ENCODE results near the gene AHCTF1. TPM values are rescaled to one million over a fixed set of nuclear protein-coding genes. Genes with fewer than 3 reads are reported as not detected.

The AHCTF1 gene
- total and polyA plus RNA-seq, 2 donors (not counting 3 experiments of a cell fraction or from before 2014, with no cell fraction given): 5.5 to 32.1 TPM

GRCh38 chr1:246978281-246978680 is 46.5 kb upstream of the AHCTF1 start:
- no peak overlapping the region for H2AFZ ChIP-seq (ENCODE audit: low read depth, low read length)
- H3K9me1 ChIP-seq (replicated peaks; ENCODE audit: control insufficient read depth, extremely low read depth, insufficient read depth, low read length): no peaks in the 10 kb centered on the region
- DNase-seq (ENCODE audit: low read depth, low spot score) (no peak), FAIRE-seq (no peak)
- no peaks in the 10 kb centered on the region for H4K20me1 ChIP-seq (replicated peaks; ENCODE audit: control insufficient read depth, extremely low read depth, insufficient read depth, low read length)
- no peaks in the 10 kb centered on the region for H3K27me3 ChIP-seq (ENCODE audit: control insufficient read depth in 2 of 2, insufficient read depth in 2 of 2, low read length in 2 of 2)
- H3K4me2 ChIP-seq (ENCODE audit: insufficient read depth, low read length): no peak overlapping the region
- H3K36me3 ChIP-seq (ENCODE audit: control insufficient read depth in 2 of 2, extremely low read depth in 1 of 2, insufficient read depth in 2 of 2, low read length in 2 of 2): no peaks in the 10 kb centered on the region
- no peaks in the 10 kb centered on the region for H3K79me2 ChIP-seq (ENCODE audit: control insufficient read depth, insufficient read depth, low read length)
- no peak overlapping the region for H3K9ac ChIP-seq (replicated peaks; ENCODE audit: extremely low read depth, insufficient read depth, low read length)
- no peaks in the 10 kb centered on the region for H3K9me3 ChIP-seq (replicated peaks; ENCODE audit: control insufficient read depth, insufficient read depth, low read length)
- intact Hi-C loops (cut with micrococcal nuclease): loop anchor here (10.0 kb wide), 1 partner anchor 143 kb away; no protein-coding TSS in a partner anchor
- CTCF ChIA-PET: no interaction called here
- H3K4me3 ChIP-seq (replicated peaks in 1 of 3; ENCODE audit: insufficient read depth in 1 of 3, low read depth in 1 of 3, low read length in 3 of 3): no peak overlapping the region
- TF ChIP-seq POLR2AphosphoS5 (IDR thresholded peaks at IDR 0.05; ENCODE audit: insufficient read depth, low read depth, low read length) (no peak), JUN (IDR thresholded peaks at IDR 0.05; ENCODE audit: borderline replicate concordance, insufficient read depth, insufficient read length, low read depth) (no peak), MYC (IDR thresholded peaks at IDR 0.05; ENCODE audit: low read depth, low read length) (no peak), GATA2 (IDR thresholded peaks at IDR 0.05; ENCODE audit: insufficient read depth, insufficient read length, low read depth, low read length) (no peak), POLR2A (IDR thresholded peaks at IDR 0.05; ENCODE audit: low read depth, low read length) (no peak), EZH2 (IDR thresholded peaks at IDR 0.05; ENCODE audit: borderline replicate concordance, low read depth, low read length, severe bottlenecking) (no peak), FOS (IDR thresholded peaks at IDR 0.05; ENCODE audit: borderline replicate concordance, insufficient read depth, low read length) (no peak)
- TF ChIP-seq, protein P1, sequence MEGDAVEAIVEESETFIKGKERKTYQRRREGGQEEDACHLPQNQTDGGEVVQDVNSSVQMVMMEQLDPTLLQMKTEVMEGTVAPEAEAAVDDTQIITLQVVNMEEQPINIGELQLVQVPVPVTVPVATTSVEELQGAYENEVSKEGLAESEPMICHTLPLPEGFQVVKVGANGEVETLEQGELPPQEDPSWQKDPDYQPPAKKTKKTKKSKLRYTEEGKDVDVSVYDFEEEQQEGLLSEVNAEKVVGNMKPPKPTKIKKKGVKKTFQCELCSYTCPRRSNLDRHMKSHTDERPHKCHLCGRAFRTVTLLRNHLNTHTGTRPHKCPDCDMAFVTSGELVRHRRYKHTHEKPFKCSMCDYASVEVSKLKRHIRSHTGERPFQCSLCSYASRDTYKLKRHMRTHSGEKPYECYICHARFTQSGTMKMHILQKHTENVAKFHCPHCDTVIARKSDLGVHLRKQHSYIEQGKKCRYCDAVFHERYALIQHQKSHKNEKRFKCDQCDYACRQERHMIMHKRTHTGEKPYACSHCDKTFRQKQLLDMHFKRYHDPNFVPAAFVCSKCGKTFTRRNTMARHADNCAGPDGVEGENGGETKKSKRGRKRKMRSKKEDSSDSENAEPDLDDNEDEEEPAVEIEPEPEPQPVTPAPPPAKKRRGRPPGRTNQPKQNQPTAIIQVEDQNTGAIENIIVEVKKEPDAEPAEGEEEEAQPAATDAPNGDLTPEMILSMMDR (IDR thresholded peaks at IDR 0.05; ENCODE audit: extremely low read depth in 1 of 2, insufficient read depth in 1 of 2, low read depth in 1 of 2, low read length in 2 of 2): no peak
- TF ChIP-seq, protein P2, sequence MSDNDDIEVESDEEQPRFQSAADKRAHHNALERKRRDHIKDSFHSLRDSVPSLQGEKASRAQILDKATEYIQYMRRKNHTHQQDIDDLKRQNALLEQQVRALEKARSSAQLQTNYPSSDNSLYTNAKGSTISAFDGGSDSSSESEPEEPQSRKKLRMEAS (IDR thresholded peaks at IDR 0.05; ENCODE audit: insufficient read depth, insufficient read length): no peak
- POLR2A ChIA-PET: no interaction called here
- H3K4me1 ChIP-seq (ENCODE audit: control insufficient read depth, extremely low read depth, insufficient read depth, low read length): no peaks in the 10 kb centered on the region
- no peak overlapping the region for H3K27ac ChIP-seq (ENCODE audit: insufficient read depth, low read depth, low read length)
- dilution Hi-C loops (cut with MboI; ENCODE audit: extremely low pct_ligation_motif_present, low sequenced_read_pairs): no loop called here
- no TSS peak for BruUV-seq (replicated peaks)

Measured in endothelial cell of umbilical vein (primary cell).